Esophagus squamous epithelium (tissue), 5 donors: Measurements from ENCODE around the gene FBXL20. TPM values are rescaled to one million over a fixed set of nuclear protein-coding genes. Genes with fewer than 3 reads are reported as not detected.

Experiments
- DNase-seq: peaks from one replicate; lab custom pipeline; 2025; lab: John Stamatoyannopoulos, UW
- H3K27ac ChIP-seq, 4 donors: fragments of 200-600 bp; sonication (generic); one replicate each; pipeline ENCODE4 v1.5.1; 2016 to 2019; ENCODE audit warnings: mild to moderate bottlenecking in 1 of 4
- H3K27me3 ChIP-seq, 4 donors: fragments of 200-600 bp; sonication (generic); 1 replicate in 3 of 4; 2 replicates in 1 of 4; pipeline versions ENCODE4 v1.5.1 to v1.6.0; 2017 to 2021; ENCODE audit warnings: antibody characterized with exemption in 1 of 4
- H3K36me3 ChIP-seq, 3 donors: fragments of 200-600 bp; sonication (generic); one replicate each; pipeline ENCODE4 v1.5.1; 2016 to 2019
- H3K4me1 ChIP-seq, 3 donors: fragments of 200-600 bp; sonication (generic); one replicate each; pipeline ENCODE4 v1.5.1; 2017 to 2019
- H3K4me3 ChIP-seq, 4 donors: fragments of 200-600 bp; sonication (generic); 1 replicate in 3 of 4; 2 replicates in 1 of 4; pipeline ENCODE4 v1.5.1; 2016 to 2019; ENCODE audit warnings: mild to moderate bottlenecking in 2 of 4, moderate library complexity in 1 of 4
- H3K9me3 ChIP-seq, 3 donors: fragments of 200-600 bp; sonication (generic); one replicate each; pipeline ENCODE4 v1.5.1; 2016 to 2019
- POLR2A ChIP-seq, 4 donors: fragments of 450-650 bp; IDR thresholded peaks; one replicate each; pipeline ENCODE4 v1.6.1; 2017; ENCODE audit warnings: antibody characterized with exemption in 4 of 4, mild to moderate bottlenecking in 4 of 4, moderate library complexity in 3 of 4
- WGBS, 2 donors: methylation state at CpG; one replicate each; pipeline ENCODE4 v1.1.5; 2018; 5-methylcytosine and 5-hydroxymethylcytosine counted together
- intact Hi-C: fragments of 100-400 bp; cut with DNase I; formaldehyde crosslinking; loops from one replicate; pipeline ENCODE4 v1.15.0; 2022
- total RNA-seq, 4 donors: library from RNA; depleted of rRNA; stranded (reverse); fragments of >200 nt; gene quantifications; one replicate each; pipeline ENCODE4 v1.1.0, GENCODE V29; 2016
- TF ChIP-seq, protein P1 (sequence below), 6 experiments: fragments of 450-650 bp in 4 of 6; fragments of 200-600 bp in 2 of 6; sonication (generic) in 2 of 6; IDR thresholded peaks; one replicate each; pipeline ENCODE4 v1.5.1; 2016 to 2019; ENCODE audit warnings: antibody characterized with exemption in 6 of 6, mild to moderate bottlenecking in 4 of 6, moderate library complexity in 4 of 6
- donor health status: DM: yes; HTN: yes; CAD: no.

The FBXL20 gene
- total RNA-seq, 4 donors from 2014 or later, result 5.0 to 10.3 (median 6.8) TPM

DNA sequence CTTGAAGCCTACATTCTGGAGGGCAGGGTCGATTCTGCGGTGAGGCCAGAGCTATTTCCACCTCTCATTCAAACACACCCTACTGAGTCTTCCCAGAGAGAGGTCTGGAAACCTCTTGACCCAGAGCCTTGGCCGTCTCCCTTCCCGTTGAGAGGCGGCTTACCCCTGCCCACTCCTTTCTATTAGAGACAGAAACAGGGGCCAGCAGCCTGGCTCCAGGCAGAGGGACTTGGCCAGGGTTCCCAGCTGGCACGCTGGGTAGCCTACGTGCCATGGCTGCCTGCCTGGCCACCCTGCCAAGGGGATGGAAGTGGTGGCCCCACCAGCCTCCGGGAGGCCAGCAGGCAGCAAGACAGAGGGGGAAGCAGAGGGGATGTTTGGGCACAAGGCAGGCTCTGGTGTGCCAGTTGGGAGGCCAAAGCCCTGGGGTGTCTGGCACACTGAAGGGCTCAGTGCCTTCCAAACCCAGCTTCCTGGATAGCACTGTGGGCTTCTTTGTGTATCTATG lies 181.7 kb downstream of the FBXL20 start:
- H3K4me1 ChIP-seq, result peaks cover 2 to 15% (median 2%) of the 10 kb centered on the region in 3 donors
- intact Hi-C loops, result no loop called here
- H3K27me3 ChIP-seq, result peaks cover 0 to 84% (median 2%) of the 10 kb centered on the region in 4 donors
- 47 to 67% methylated on average over 3 of the region's 8 CpGs for WGBS, 2 donors
- H3K9me3 ChIP-seq, result no peaks in the 10 kb centered on the region
- H3K36me3 ChIP-seq, result no peaks in the 10 kb centered on the region
- no peak overlapping the region for H3K27ac ChIP-seq
- no peak for TF ChIP-seq POLR2A (IDR thresholded peaks at IDR 0.05)
- TF ChIP-seq, protein P1, sequence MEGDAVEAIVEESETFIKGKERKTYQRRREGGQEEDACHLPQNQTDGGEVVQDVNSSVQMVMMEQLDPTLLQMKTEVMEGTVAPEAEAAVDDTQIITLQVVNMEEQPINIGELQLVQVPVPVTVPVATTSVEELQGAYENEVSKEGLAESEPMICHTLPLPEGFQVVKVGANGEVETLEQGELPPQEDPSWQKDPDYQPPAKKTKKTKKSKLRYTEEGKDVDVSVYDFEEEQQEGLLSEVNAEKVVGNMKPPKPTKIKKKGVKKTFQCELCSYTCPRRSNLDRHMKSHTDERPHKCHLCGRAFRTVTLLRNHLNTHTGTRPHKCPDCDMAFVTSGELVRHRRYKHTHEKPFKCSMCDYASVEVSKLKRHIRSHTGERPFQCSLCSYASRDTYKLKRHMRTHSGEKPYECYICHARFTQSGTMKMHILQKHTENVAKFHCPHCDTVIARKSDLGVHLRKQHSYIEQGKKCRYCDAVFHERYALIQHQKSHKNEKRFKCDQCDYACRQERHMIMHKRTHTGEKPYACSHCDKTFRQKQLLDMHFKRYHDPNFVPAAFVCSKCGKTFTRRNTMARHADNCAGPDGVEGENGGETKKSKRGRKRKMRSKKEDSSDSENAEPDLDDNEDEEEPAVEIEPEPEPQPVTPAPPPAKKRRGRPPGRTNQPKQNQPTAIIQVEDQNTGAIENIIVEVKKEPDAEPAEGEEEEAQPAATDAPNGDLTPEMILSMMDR (IDR thresholded peaks at IDR 0.05), result no peak
- DNase-seq, result no peak
- no peak overlapping the region for H3K4me3 ChIP-seq

DNA sequence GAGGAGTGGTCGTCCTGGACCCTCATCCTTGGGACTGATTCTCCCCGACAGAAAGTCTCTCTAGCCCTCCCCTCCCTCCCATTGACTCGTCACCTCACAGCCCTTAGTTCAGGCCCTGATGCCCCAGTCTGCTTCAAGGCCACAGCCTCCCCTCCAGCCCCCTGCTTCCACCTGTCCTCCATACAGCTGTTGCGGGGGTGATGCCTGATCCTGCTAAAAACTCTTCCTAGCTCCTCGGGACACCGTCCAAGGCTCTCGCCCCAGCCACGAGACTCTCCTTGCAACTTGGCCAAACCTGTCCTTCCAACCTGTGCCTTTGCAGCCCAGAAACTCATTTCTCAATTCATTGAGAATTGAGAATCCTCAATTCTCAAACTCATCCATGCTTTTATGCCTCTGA lies 182.5 kb downstream of the FBXL20 start:
- no peaks in the 10 kb centered on the region for H3K36me3 ChIP-seq
- H3K27ac ChIP-seq, result no peak overlapping the region
- 44 to 45% methylated on average over 5 to 8 of the region's 8 CpGs for whole genome bisulfite sequencing, 2 donors
- intact Hi-C loops, result no loop called here
- H3K4me1 ChIP-seq, result peaks cover 0 to 9% (median 0%) of the 10 kb centered on the region in 3 donors
- H3K4me3 ChIP-seq, result no peak overlapping the region
- H3K9me3 ChIP-seq, result no peaks in the 10 kb centered on the region
- DNase-seq, result no peak
- peaks cover 0 to 84% (median 0%) of the 10 kb centered on the region in 4 donors for H3K27me3 ChIP-seq
- TF ChIP-seq, protein P1 (IDR thresholded peaks at IDR 0.05), result no peak
- no peak for TF ChIP-seq POLR2A (IDR thresholded peaks at IDR 0.05)

DNA sequence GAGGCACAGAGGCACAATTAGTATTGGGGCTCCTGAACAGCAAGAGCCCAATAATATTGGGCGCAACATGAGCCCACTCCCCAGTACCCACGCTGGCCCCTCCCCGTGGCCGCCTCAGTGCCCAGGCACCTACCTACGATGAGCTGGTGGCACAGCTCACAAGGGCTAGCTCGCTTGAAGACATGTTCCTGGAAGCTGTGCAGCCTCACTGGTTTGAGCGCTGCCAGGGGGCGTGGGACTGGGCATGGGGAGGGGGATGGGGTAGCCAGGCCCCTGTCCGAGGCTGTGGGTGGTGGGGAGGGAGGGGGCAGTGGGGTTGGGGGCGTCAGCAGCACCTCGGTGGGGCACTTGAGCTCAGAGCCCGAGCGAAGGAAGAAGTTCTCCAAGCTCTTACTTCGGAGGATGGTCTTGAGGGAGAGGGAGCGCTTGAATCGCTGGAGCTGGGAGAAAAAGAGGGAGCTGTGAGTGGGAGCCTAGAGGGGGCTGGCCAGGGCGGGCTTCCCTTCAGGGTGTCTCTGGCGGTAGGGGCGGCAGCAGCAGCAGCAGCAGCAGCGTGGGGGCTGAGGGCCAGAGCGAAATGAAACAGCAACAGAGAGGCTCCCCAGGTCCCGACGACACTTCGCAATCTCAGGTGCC lies 183.6 kb downstream of the FBXL20 start:
- intact Hi-C loops, result no loop called here
- Histone ChIP-seq H3K27me3 (peaks cover 0 to 75% (median 0%) of the 10 kb centered on the region in 4 donors), H3K4me1 (peaks cover under 1 to 15% (median 2%) of the 10 kb centered on the region in 3 donors), H3K9me3 (no peaks in the 10 kb centered on the region), H3K36me3 (no peaks in the 10 kb centered on the region), H3K27ac (no peak overlapping the region), H3K4me3 (no peak overlapping the region)
- WGBS, 2 donors, result 24 to 30% methylated on average over 14 to 16 of the region's 24 CpGs
- no peak for DNase-seq
- no peak for TF ChIP-seq POLR2A (IDR thresholded peaks at IDR 0.05)
- TF ChIP-seq, protein P1 (IDR thresholded peaks at IDR 0.05), result no peak

DNA sequence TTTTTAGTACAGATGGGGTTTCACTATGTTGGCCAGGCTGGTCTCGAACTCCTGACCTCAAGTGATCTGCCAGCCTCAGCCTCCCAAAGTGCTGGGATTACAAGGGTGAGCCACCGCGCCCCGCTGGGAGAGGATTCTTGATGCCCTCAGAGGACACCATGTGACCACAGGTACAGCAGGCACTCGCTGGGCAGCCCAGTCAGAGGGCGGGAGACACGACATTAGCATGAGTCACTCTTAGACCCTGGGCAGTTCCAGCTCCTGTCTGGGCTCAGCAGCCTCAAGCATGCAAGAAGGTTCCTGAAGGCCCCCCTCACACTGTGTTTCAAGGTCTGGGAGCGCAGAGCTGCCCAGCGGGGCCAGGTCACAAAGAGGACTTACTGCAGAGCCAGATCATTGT lies 187.6 kb downstream of the FBXL20 start:
- H3K4me3 ChIP-seq, result no peak overlapping the region
- H3K9me3 ChIP-seq, result no peaks in the 10 kb centered on the region
- 80% methylated on average over 1 of the region's 9 CpGs; no CpG with 5 or more reads in 1 of the 2 donors for WGBS, 2 donors
- no peaks in the 10 kb centered on the region for H3K36me3 ChIP-seq
- no peak for DNase-seq
- H3K27me3 ChIP-seq, result peaks cover 0 to 64% (median 0%) of the 10 kb centered on the region in 4 donors
- H3K27ac ChIP-seq, result no peak overlapping the region
- peaks cover 16 to 40% (median 17%) of the 10 kb centered on the region in 3 donors for H3K4me1 ChIP-seq
- no peak for TF ChIP-seq POLR2A (IDR thresholded peaks at IDR 0.05)
- TF ChIP-seq, protein P1 (IDR thresholded peaks at IDR 0.05), result no peak
- intact Hi-C loops, result no loop called here

DNA sequence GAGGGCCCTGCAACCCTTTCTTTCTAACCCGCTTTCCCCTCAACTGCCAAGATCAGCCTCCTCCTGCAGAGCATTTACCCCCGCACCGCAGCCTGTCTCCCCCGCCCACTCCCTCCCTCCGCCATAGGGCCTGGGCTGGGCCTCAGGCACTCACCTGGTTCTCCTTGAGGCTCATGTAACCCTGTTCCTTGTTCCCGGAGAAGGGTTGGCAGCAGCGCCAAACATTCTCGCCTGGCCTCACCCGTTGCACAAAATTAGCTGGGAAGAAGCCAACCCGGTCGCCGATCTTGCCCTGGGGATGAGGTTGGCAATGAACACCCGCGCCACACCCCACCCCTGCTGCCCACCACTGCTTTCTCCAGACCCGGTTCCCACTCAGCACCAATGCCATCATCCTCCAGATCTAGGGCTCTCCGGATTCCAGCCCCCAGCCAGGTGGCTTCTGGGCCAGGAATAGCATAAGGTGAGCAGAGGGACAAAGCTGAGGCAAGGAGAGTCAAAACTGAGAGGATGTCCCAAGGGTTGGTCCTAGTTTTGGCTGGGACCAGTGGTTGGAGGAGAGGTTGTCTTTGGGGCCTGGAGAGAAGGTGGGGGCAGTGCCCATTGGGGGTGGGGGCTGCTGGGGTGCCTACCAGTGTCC lies 188.5 kb downstream of the FBXL20 start:
- no peak overlapping the region for H3K27ac ChIP-seq

More for the DNA sequence above, 188.5 kb downstream of the FBXL20 start:
- TF ChIP-seq POLR2A (IDR thresholded peaks at IDR 0.05), result no peak
- TF ChIP-seq, protein P1 (IDR thresholded peaks at IDR 0.05), result no peak
- Histone ChIP-seq H3K9me3 (no peaks in the 10 kb centered on the region), H3K4me3 (no peak overlapping the region), H3K4me1 (peaks cover 18 to 48% (median 19%) of the 10 kb centered on the region in 3 donors), H3K36me3 (no peaks in the 10 kb centered on the region), H3K27me3 (peaks cover 0 to 57% (median 0%) of the 10 kb centered on the region in 4 donors)
- WGBS, 2 donors, result 24 to 72% methylated on average over 4 to 5 of the region's 16 CpGs
- intact Hi-C loops, result no loop called here
- no peak for DNase-seq
